ENCODE results near the gene CAPZB.

CAPZB gene

GRCh38 chr1:19452221-19452663, 33.1 kb downstream of the CAPZB start:
- TF ChIP-seq EZH2 (IDR thresholded peaks at IDR 0.05; ENCODE audit: borderline replicate concordance, low read depth, low read length, severe bottlenecking), result no peak
- TF ChIP-seq CTCF (IDR thresholded peaks at IDR 0.05; ENCODE audit: borderline replicate concordance, extremely low read depth, low read length, poor library complexity, severe bottlenecking), result no peak
- no peak overlapping the region for H3K4me2 ChIP-seq (ENCODE audit: insufficient read depth, low read length)
- no peak overlapping the region for H2AFZ ChIP-seq (ENCODE audit: low read depth, low read length)
- peaks cover 99% of the 10 kb centered on the region for H3K79me2 ChIP-seq (ENCODE audit: insufficient read depth, low read length)
- no peak overlapping the region for H3K4me3 ChIP-seq (ENCODE audit: low read depth in 1 of 2, low read length in 2 of 2)
- H3K9ac ChIP-seq (ENCODE audit: low read depth, low read length), result no peak overlapping the region
- H3K4me1 ChIP-seq (ENCODE audit: insufficient read depth, low read length), result no peaks in the 10 kb centered on the region
- H3K36me3 ChIP-seq (ENCODE audit: insufficient read depth, low read length), result peaks cover 20% of the 10 kb centered on the region
- H3K27me3 ChIP-seq (ENCODE audit: insufficient read depth, low read length, poor library complexity), result no peaks in the 10 kb centered on the region
- no peaks in the 10 kb centered on the region for H3K9me3 ChIP-seq (ENCODE audit: insufficient read depth, low read length, severe bottlenecking)
- H4K20me1 ChIP-seq (ENCODE audit: insufficient read depth, low read length), result peaks cover 95% of the 10 kb centered on the region
- no peak for DNase-seq
- H3K27ac ChIP-seq (ENCODE audit: low read length), result no peak overlapping the region
- no peak for ATAC-seq (ENCODE audit: insufficient read depth, low read depth)

DNA sequence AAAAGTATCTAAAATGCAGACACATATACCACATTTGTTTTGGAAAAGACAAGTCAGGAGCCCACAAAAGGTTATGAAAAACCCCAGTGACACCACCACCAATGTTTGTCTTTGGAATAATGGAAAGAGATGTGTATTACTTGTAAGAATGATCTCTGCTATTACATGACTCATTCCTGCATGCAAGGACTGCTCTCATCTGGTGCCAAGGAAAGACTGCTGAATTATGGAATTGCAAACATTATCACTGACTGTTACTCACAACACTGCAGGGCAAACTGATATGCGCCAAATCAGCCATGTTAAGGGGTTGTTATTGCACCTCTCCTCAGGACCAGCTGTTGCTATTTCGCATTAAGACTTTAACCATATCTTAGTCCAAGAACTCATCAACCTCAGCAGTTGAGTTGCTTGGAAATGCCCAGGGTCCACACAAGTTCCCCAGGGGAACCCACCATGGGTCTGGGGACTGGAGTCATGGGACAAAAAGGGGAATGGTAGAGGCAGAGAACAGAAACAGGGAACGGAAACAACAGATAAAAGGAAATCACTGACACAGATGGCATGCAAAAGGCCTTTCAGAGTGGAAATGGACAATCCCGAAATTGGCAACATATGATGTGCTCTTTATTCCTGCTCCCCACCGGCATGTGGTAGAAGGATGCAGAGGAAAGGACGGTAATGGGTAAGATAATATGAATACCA, 34.4 kb downstream of the CAPZB start:
- Histone ChIP-seq H3K4me1 (ENCODE audit: insufficient read depth, low read length) (no peaks in the 10 kb centered on the region), H2AFZ (ENCODE audit: low read depth, low read length) (no peak overlapping the region), H3K4me3 (ENCODE audit: low read depth in 1 of 2, low read length in 2 of 2) (no peak overlapping the region), H3K27ac (ENCODE audit: low read length) (no peak overlapping the region), H4K20me1 (ENCODE audit: insufficient read depth, low read length) (peaks cover 86% of the 10 kb centered on the region), H3K27me3 (ENCODE audit: insufficient read depth, low read length, poor library complexity) (no peaks in the 10 kb centered on the region), H3K36me3 (ENCODE audit: insufficient read depth, low read length) (peaks cover 20% of the 10 kb centered on the region), H3K9ac (ENCODE audit: low read depth, low read length) (no peak overlapping the region), H3K9me3 (ENCODE audit: insufficient read depth, low read length, severe bottlenecking) (no peaks in the 10 kb centered on the region), H3K79me2 (ENCODE audit: insufficient read depth, low read length) (peaks cover 98% of the 10 kb centered on the region), H3K4me2 (ENCODE audit: insufficient read depth, low read length) (no peak overlapping the region)
- ATAC-seq (ENCODE audit: insufficient read depth, low read depth) (no peak), DNase-seq (no peak)
- TF ChIP-seq EZH2 (IDR thresholded peaks at IDR 0.05; ENCODE audit: borderline replicate concordance, low read depth, low read length, severe bottlenecking) (no peak), CTCF (IDR thresholded peaks at IDR 0.05; ENCODE audit: borderline replicate concordance, extremely low read depth, low read length, poor library complexity, severe bottlenecking) (no peak)

DNA sequence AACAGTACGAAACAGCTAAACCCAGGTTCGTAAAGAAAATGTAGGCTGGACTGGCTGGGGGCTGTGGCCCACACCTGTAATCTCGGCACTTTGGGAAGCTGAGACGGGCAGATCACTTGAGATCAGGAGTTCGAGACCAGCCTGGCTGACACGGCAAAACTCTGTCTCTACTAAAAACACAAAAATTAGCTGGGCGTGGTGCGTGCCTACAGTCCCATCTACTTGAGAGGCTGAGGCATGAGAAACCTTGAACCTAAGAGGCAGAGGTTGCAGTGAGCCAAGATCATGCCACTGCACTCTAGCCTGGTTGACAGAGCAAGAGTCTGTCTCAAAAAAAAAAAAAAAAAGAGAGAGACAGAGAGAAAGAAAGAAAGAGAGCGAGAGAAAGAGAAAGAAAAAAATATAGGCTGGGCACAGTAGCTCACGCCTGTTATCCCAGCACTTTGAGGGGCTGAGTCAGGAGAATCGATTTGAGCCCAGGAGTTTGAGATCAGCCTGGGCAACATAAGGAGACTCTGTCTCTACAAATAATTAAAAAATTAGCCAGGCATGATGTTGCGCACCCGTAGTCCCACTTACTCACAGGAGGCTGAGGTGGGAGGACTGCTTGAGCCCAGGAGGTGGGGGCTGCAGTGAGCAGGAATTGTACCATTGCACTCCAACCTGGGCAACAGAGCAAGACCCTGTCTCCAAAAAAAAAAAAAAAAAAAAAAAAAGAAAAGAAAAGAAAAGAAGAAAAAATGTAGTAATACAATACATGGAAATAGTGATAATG, 35.7 kb downstream of the CAPZB start:
- no peak for TF ChIP-seq CTCF (IDR thresholded peaks at IDR 0.05; ENCODE audit: borderline replicate concordance, extremely low read depth, low read length, poor library complexity, severe bottlenecking)
- TF ChIP-seq EZH2 (IDR thresholded peaks at IDR 0.05; ENCODE audit: borderline replicate concordance, low read depth, low read length, severe bottlenecking), result no peak
- DNase-seq (no peak), ATAC-seq (ENCODE audit: insufficient read depth, low read depth) (no peak)
- H3K27me3 ChIP-seq (ENCODE audit: insufficient read depth, low read length, poor library complexity), result no peaks in the 10 kb centered on the region
- H3K9ac ChIP-seq (ENCODE audit: low read depth, low read length), result no peak overlapping the region
- H3K4me2 ChIP-seq (ENCODE audit: insufficient read depth, low read length), result no peak overlapping the region
- no peaks in the 10 kb centered on the region for H3K9me3 ChIP-seq (ENCODE audit: insufficient read depth, low read length, severe bottlenecking)
- H3K27ac ChIP-seq (ENCODE audit: low read length), result no peak overlapping the region
- peaks cover 97% of the 10 kb centered on the region for H3K79me2 ChIP-seq (ENCODE audit: insufficient read depth, low read length)
- peaks cover 77% of the 10 kb centered on the region for H4K20me1 ChIP-seq (ENCODE audit: insufficient read depth, low read length)
- no peak overlapping the region for H3K4me3 ChIP-seq (ENCODE audit: low read depth in 1 of 2, low read length in 2 of 2)
- H3K36me3 ChIP-seq (ENCODE audit: insufficient read depth, low read length), result peaks cover 20% of the 10 kb centered on the region
- H3K4me1 ChIP-seq (ENCODE audit: insufficient read depth, low read length), result no peaks in the 10 kb centered on the region
- no peak overlapping the region for H2AFZ ChIP-seq (ENCODE audit: low read depth, low read length)

Data from DND-41 (cell line).